Measurements from ENCODE around the gene DHRSX. TPM values are rescaled to one million over a fixed set of nuclear protein-coding genes. Genes with fewer than 3 reads are reported as not detected.

DHRSX gene
- total and polyA plus RNA-seq, 2 experiments from 2014 or later = 37.2 to 71.7 TPM

GRCh38 chrX:2334237-2334636 lies 166.5 kb downstream of the DHRSX start:
- TF ChIP-seq EZH2 (IDR thresholded peaks at IDR 0.05; ENCODE audit: borderline replicate concordance) (no peak), CTCF (IDR thresholded peaks at IDR 0.05; ENCODE audit: poor library complexity) (no peak), EZH2phosphoT487 (IDR thresholded peaks at IDR 0.05; ENCODE audit: low read depth, severe bottlenecking, unreplicated experiment) (no peak)
- 84% methylated on average over 9 of the region's 9 CpGs for WGBS (ENCODE audit: low lambda C conversion rate, missing lambda C conversion rate)
- Histone ChIP-seq H3K4me1 (ENCODE audit: insufficient read depth) (no peaks in the 10 kb centered on the region), H3K79me2 (peaks cover under 1% of the 10 kb centered on the region), H2AFZ (no peak overlapping the region), H3K9me3 (ENCODE audit: low read depth) (no peaks in the 10 kb centered on the region), H3K4me2 (no peak overlapping the region), H3K36me3 (replicated peaks; ENCODE audit: insufficient read depth, low read depth) (no peaks in the 10 kb centered on the region), H3K4me3 (no peak overlapping the region), H3K27ac (no peak overlapping the region), H3K27me3 (no peaks in the 10 kb centered on the region), H4K20me1 (ENCODE audit: insufficient read depth, poor library complexity, severe bottlenecking) (no peaks in the 10 kb centered on the region), H3K9me2 (replicated peaks; ENCODE audit: insufficient read depth) (no peaks in the 10 kb centered on the region)
- DNase-seq (ENCODE audit: low spot score) = no peak

- TF ChIP-seq EZH2phosphoT487 (IDR thresholded peaks at IDR 0.05; ENCODE audit: low read depth, severe bottlenecking, unreplicated experiment) (no peak), CTCF (IDR thresholded peaks at IDR 0.05; ENCODE audit: poor library complexity) (no peak), EZH2 (IDR thresholded peaks at IDR 0.05; ENCODE audit: borderline replicate concordance) (no peak)
- H3K4me3 ChIP-seq = no peak overlapping the region
- H3K27me3 ChIP-seq = no peaks in the 10 kb centered on the region
- peaks cover 3% of the 10 kb centered on the region for H3K79me2 ChIP-seq
- no peaks in the 10 kb centered on the region for H4K20me1 ChIP-seq (ENCODE audit: insufficient read depth, poor library complexity, severe bottlenecking)
- no peaks in the 10 kb centered on the region for H3K9me2 ChIP-seq (replicated peaks; ENCODE audit: insufficient read depth)
- no peaks in the 10 kb centered on the region for H3K4me1 ChIP-seq (ENCODE audit: insufficient read depth)
- WGBS (ENCODE audit: low lambda C conversion rate, missing lambda C conversion rate) = 85% methylated on average over 4 of the region's 4 CpGs
- no peak overlapping the region for H2AFZ ChIP-seq
- no peak overlapping the region for H3K4me2 ChIP-seq
- no peaks in the 10 kb centered on the region for H3K36me3 ChIP-seq (replicated peaks; ENCODE audit: insufficient read depth, low read depth)
- H3K27ac ChIP-seq = no peak overlapping the region
- DNase-seq (ENCODE audit: low spot score) = no peak
- no peaks in the 10 kb centered on the region for H3K9me3 ChIP-seq (ENCODE audit: low read depth)
Observed at GRCh38 chrX:2332252-2332651, 168.5 kb downstream of the DHRSX start.

- Histone ChIP-seq H3K27me3 (no peaks in the 10 kb centered on the region), H3K79me2 (peaks cover 3% of the 10 kb centered on the region), H3K9me3 (ENCODE audit: low read depth) (no peaks in the 10 kb centered on the region), H4K20me1 (ENCODE audit: insufficient read depth, poor library complexity, severe bottlenecking) (no peaks in the 10 kb centered on the region), H3K4me1 (ENCODE audit: insufficient read depth) (no peaks in the 10 kb centered on the region), H3K4me2 (no peak overlapping the region), H3K27ac (no peak overlapping the region), H3K4me3 (no peak overlapping the region), H3K36me3 (replicated peaks; ENCODE audit: insufficient read depth, low read depth) (no peaks in the 10 kb centered on the region), H3K9me2 (replicated peaks; ENCODE audit: insufficient read depth) (no peaks in the 10 kb centered on the region), H2AFZ (no peak overlapping the region)
- no peak for DNase-seq (ENCODE audit: low spot score)
- 97% methylated on average over 3 of the region's 3 CpGs for WGBS (ENCODE audit: low lambda C conversion rate, missing lambda C conversion rate)
- no peak for TF ChIP-seq CTCF (IDR thresholded peaks at IDR 0.05; ENCODE audit: poor library complexity)
- TF ChIP-seq EZH2 (IDR thresholded peaks at IDR 0.05; ENCODE audit: borderline replicate concordance) = no peak
- no peak for TF ChIP-seq EZH2phosphoT487 (IDR thresholded peaks at IDR 0.05; ENCODE audit: low read depth, severe bottlenecking, unreplicated experiment)
Observed at GRCh38 chrX:2330910-2331309, 169.9 kb downstream of the DHRSX start.

- no peaks in the 10 kb centered on the region for H3K27me3 ChIP-seq
- DNase-seq (ENCODE audit: low spot score) = no peak
- H2AFZ ChIP-seq = no peak overlapping the region
- H3K4me3 ChIP-seq = no peak overlapping the region
- H4K20me1 ChIP-seq (ENCODE audit: insufficient read depth, poor library complexity, severe bottlenecking) = no peaks in the 10 kb centered on the region
- H3K9me3 ChIP-seq (ENCODE audit: low read depth) = no peaks in the 10 kb centered on the region
- no peak for TF ChIP-seq CTCF (IDR thresholded peaks at IDR 0.05; ENCODE audit: poor library complexity)
- no peak overlapping the region for H3K4me2 ChIP-seq
- H3K9me2 ChIP-seq (replicated peaks; ENCODE audit: insufficient read depth) = no peaks in the 10 kb centered on the region
- 38% methylated on average over 1 of the region's 2 CpGs for WGBS (ENCODE audit: low lambda C conversion rate, missing lambda C conversion rate)
- peaks cover 3% of the 10 kb centered on the region for H3K79me2 ChIP-seq
- H3K27ac ChIP-seq = no peak overlapping the region
- H3K4me1 ChIP-seq (ENCODE audit: insufficient read depth) = no peaks in the 10 kb centered on the region
- no peaks in the 10 kb centered on the region for H3K36me3 ChIP-seq (replicated peaks; ENCODE audit: insufficient read depth, low read depth)
Observed at GRCh38 chrX:2330487-2330886, 170.3 kb downstream of the DHRSX start.
